ENCODE data around the gene UNC13B.

DNA sequence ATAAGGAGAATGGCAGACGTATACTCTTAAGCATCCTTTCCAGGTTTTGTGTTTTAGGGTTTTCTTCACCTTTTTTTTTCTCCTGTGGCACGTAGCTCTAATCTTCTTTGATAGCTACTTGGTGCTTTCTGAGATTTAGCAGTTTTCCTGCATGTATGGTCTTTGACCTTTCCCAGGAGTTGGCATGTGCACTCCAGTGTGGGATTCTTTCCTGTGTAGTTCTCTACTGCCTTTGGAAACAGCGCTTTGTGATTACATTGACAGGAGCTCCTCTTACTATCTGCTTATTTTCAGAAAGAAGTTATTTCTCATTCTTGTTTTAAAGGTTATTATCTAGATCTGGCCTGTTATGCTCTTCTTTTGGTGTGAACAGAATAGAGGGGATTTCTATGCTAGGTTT lies 65.5 kb downstream of the UNC13B start:
- TF ChIP-seq SUZ12 (IDR thresholded peaks at IDR 0.05; ENCODE audit: extremely low read depth, insufficient read depth, insufficient read length) (no peak), YY1 (IDR thresholded peaks at IDR 0.05; ENCODE audit: insufficient read depth, insufficient read length) (no peak), ZNF274 (IDR thresholded peaks at IDR 0.05; ENCODE audit: low read depth, low read length) (no peak)
